ENCODE data around the gene POU2AF3.

DNA sequence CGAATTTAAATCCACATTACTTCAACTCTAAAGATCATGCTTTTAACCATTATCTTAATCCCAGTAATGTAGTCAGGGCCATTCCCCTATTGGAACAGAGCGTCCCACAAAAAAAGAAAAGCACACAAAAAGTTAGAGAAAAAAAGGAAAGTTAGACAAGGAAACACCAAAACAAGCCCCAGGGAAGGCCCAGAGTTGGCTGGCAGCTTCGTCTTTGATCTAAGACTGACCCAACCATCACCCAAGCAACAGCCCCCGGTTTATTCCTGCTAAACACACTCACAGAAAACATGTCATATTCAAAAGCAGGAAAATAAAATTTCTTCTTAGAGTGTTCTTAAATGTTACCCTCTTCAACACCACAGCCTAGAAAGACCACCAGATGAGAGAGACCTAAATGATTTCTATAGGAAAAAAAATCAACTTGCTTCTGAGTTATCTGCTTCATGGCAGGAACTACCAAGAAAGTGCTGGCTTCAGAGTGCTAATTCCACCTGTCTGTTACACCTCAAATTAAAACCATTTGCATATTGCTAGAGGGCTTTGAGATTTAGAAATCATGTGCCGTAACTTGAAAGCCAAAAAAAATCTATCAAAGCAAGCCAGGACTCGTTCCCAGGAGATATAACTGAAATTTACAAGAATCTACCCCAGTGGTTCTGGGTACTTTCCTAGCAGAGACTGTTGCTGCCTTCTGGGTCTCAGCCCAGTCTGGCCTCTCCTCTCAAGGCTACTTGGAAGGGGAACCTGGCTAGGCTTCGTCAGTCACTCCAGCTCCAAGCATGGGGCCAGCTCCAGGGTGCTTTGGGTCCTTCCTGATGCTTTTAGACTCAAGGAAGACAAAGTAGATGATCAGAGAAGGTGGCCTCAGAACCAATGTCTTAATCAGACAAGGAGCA is 31.2 kb downstream of the POU2AF3 start:
- TF ChIP-seq RFX5 (IDR thresholded peaks at IDR 0.05; ENCODE audit: low read depth, low read length) = no peak
- TF ChIP-seq RAD21 (IDR thresholded peaks at IDR 0.05; ENCODE audit: insufficient read depth, low read depth, low read length) = no peak
- TF ChIP-seq SRF (IDR thresholded peaks at IDR 0.05; ENCODE audit: low read depth in 2 of 2, low read length in 2 of 2) = no peak
- TF ChIP-seq NRF1 (conservative IDR thresholded peaks at IDR 0.05; ENCODE audit: low read depth, low read length) = no peak
- TF ChIP-seq POLR2A (IDR thresholded peaks at IDR 0.05; ENCODE audit: low read depth, low read length) = no peak
- TF ChIP-seq MYC (IDR thresholded peaks at IDR 0.05; ENCODE audit: insufficient read depth, insufficient read length, insufficient replicate concordance, low read length, severe bottlenecking) = no peak
- TF ChIP-seq, protein P1, sequence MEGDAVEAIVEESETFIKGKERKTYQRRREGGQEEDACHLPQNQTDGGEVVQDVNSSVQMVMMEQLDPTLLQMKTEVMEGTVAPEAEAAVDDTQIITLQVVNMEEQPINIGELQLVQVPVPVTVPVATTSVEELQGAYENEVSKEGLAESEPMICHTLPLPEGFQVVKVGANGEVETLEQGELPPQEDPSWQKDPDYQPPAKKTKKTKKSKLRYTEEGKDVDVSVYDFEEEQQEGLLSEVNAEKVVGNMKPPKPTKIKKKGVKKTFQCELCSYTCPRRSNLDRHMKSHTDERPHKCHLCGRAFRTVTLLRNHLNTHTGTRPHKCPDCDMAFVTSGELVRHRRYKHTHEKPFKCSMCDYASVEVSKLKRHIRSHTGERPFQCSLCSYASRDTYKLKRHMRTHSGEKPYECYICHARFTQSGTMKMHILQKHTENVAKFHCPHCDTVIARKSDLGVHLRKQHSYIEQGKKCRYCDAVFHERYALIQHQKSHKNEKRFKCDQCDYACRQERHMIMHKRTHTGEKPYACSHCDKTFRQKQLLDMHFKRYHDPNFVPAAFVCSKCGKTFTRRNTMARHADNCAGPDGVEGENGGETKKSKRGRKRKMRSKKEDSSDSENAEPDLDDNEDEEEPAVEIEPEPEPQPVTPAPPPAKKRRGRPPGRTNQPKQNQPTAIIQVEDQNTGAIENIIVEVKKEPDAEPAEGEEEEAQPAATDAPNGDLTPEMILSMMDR (IDR thresholded peaks at IDR 0.05 in 2 of 3, conservative IDR thresholded peaks at IDR 0.05 in 1 of 3; ENCODE audit: control insufficient read depth in 2 of 3, extremely low read depth in 1 of 3, insufficient read depth in 1 of 3, low read depth in 3 of 3, low read length in 3 of 3) = no peak
